Stimulated activated CD4-positive, alpha-beta T cell treated with anti-CD3 and anti-CD28 coated beads, Interleukin-4, amount 100 ng/mL, for 4 hours (primary cell): ENCODE data around the gene HLA-DOA.

Experiments
- DNase-seq, 2 experiments: peaks; one replicate each; pipeline ENCODE4 v3.0.0-alpha.2; 2020

HLA-DOA gene

GRCh38 chr6:33008944-33009861, at the start of gene HLA-DOA:
Gene HLA-DOA (minus strand): TSS chr6:33009591.
- peak in 1 of 2 experiments; percentile 27 for DNase-seq

GRCh38 chr6:33057222-33058150, 48.1 kb upstream of the HLA-DOA start:
- DNase-seq = no peak

GRCh38 chr6:33053230-33053629, 43.8 kb upstream of the HLA-DOA start:
- DNase-seq = no peak

GRCh38 chr6:33052627-33053026, 43.2 kb upstream of the HLA-DOA start:
- DNase-seq = no peak

- DNase-seq = no peak
Measured at GRCh38 chr6:33050014-33050810, 40.8 kb upstream of the HLA-DOA start.

- DNase-seq = no peak
Measured at GRCh38 chr6:33049323-33050013, 40.1 kb upstream of the HLA-DOA start.

GRCh38 chr6:33040157-33040556, 30.8 kb upstream of the HLA-DOA start:
- DNase-seq = no peak

- DNase-seq = no peak
Measured at GRCh38 chr6:33036535-33036934, 27.1 kb upstream of the HLA-DOA start.

- no peak for DNase-seq
Measured at GRCh38 chr6:33034554-33034953, 25.2 kb upstream of the HLA-DOA start.

GRCh38 chr6:33030245-33030644, 20.9 kb upstream of the HLA-DOA start:
- DNase-seq = no peak

- no peak for DNase-seq
Measured at GRCh38 chr6:33029328-33030184, 20.2 kb upstream of the HLA-DOA start.

GRCh38 chr6:33028220-33028849, 18.9 kb upstream of the HLA-DOA start:
- no peak for DNase-seq

GRCh38 chr6:33024521-33024920, 15.1 kb upstream of the HLA-DOA start:
- no peak for DNase-seq

GRCh38 chr6:33023536-33023935, 14.1 kb upstream of the HLA-DOA start:
- no peak for DNase-seq

- DNase-seq = no peak
Measured at GRCh38 chr6:33021917-33022316, 12.5 kb upstream of the HLA-DOA start.

GRCh38 chr6:33019372-33019771, 10.0 kb upstream of the HLA-DOA start:
- no peak for DNase-seq

- DNase-seq = peak; percentile 13 to 43
Measured at GRCh38 chr6:33018904-33019303, 9.5 kb upstream of the HLA-DOA start.

GRCh38 chr6:33018418-33018817, 9.0 kb upstream of the HLA-DOA start:
- no peak for DNase-seq

GRCh38 chr6:33017694-33018353, 8.4 kb upstream of the HLA-DOA start:
- DNase-seq = no peak

GRCh38 chr6:33017018-33017417, 7.6 kb upstream of the HLA-DOA start:
- no peak for DNase-seq
